ENCODE data around the gene CFI. TPM values are rescaled to one million over a fixed set of nuclear protein-coding genes. Genes with fewer than 3 reads are reported as not detected.
A peak's percentile ranks its signal among the peaks of the same experiment; 100 is the strongest.

Gene CFI
- total and polyA plus RNA-seq, 9 of the 15 experiments (the other 6 are each of a cell fraction or from before 2014, with no cell fraction given): 0.30 to 8.4 (median 0.95) TPM

- no peak for TF ChIP-seq PBX2 (CRISPR knock-in tag; IDR thresholded peaks at IDR 0.05; ENCODE audit: low read depth)
- no peak for TF ChIP-seq PBX2 (tag; conservative IDR thresholded peaks at IDR 0.05; ENCODE audit: low read depth)
- no peak for TF ChIP-seq ZNF76 (CRISPR knock-in tag; IDR thresholded peaks at IDR 0.05; ENCODE audit: borderline replicate concordance)
- TF ChIP-seq NCOA4 (IDR thresholded peaks at IDR 0.05; ENCODE audit: partially characterized antibody): no peak
- TF ChIP-seq MYBL2 (IDR thresholded peaks at IDR 0.05; ENCODE audit: low read depth): peak; percentile 64
- TF ChIP-seq MYBL2 (CRISPR knock-in tag; IDR thresholded peaks at IDR 0.05; ENCODE audit: borderline replicate concordance): no peak
- TF ChIP-seq ARID4B (CRISPR knock-in tag; IDR thresholded peaks at IDR 0.05): peak; percentile 95
- no peak for TF ChIP-seq AFF4 (CRISPR knock-in tag; IDR thresholded peaks at IDR 0.05)
- no peak for TF ChIP-seq NR1H2 (CRISPR knock-in tag; IDR thresholded peaks at IDR 0.05)
- TF ChIP-seq SREBF1 (IDR thresholded peaks at IDR 0.05; ENCODE audit: borderline replicate concordance, low read depth, low read length): no peak
- TF ChIP-seq CREB1 (IDR thresholded peaks at IDR 0.05): peak; percentile 98
- TF ChIP-seq CREB1 (CRISPR knock-in tag; IDR thresholded peaks at IDR 0.05): peak; percentile 97
- peak; percentile 70 for TF ChIP-seq USF2 (CRISPR knock-in tag; IDR thresholded peaks at IDR 0.05)
- TF ChIP-seq ESRRB (CRISPR knock-in tag; IDR thresholded peaks at IDR 0.05; ENCODE audit: borderline replicate concordance): no peak
Measured at GRCh38 chr4:109815151-109816081, 13.6 kb upstream of the CFI start, which contains the start of gene GAR1 (continued).

Measured in K562 (cell line).